Mucosa of descending colon (tissue), 3 donors: ENCODE measurements around the gene RBFOX2. TPM values are rescaled to one million over a fixed set of nuclear protein-coding genes. Genes with fewer than 3 reads are reported as not detected.
"Not testable (repeated sequence)": the region's sequence is repeated elsewhere in the genome, so short reads cannot be mapped to it uniquely, and the experiment has no call there.

ENCODE experiments used
- ATAC-seq: fragments of 200-7000 bp; cut with Tn5 transposase; one replicate; pipeline ENCODE4 v1.9.1; 2020; ENCODE audit warnings: mild to moderate bottlenecking, moderate library complexity
- DNase-seq, 3 donors: peaks; one replicate each; pipeline ENCODE4 v3.0.0-alpha.2; 2020
- H3K36me3 ChIP-seq: fragments of 200-600 bp; one replicate; pipeline ENCODE4 v1.8.0; 2021; ENCODE audit warnings: low read depth, mild to moderate bottlenecking
- H3K4me1 ChIP-seq: fragments of 200-600 bp; one replicate; pipeline ENCODE4 v1.8.0; 2021; ENCODE audit warnings: low read depth, mild to moderate bottlenecking
- H3K4me3 ChIP-seq: fragments of 200-600 bp; one replicate; pipeline ENCODE4 v1.8.0; 2021; ENCODE audit warnings: mild to moderate bottlenecking
- H3K9me3 ChIP-seq: fragments of 200-600 bp; one replicate; pipeline ENCODE4 v1.8.0; 2021; ENCODE audit warnings: mild to moderate bottlenecking
- CTCF ChIP-seq: fragments of 200-600 bp; IDR thresholded peaks from one replicate; pipeline ENCODE4 v1.8.0; 2022; ENCODE audit warnings: antibody characterized with exemption, mild to moderate bottlenecking
- intact Hi-C, 2 donors: fragments of 100-400 bp; cut with DNase I in 1 of 2; cut with micrococcal nuclease in 1 of 2; formaldehyde crosslinking; loops; one replicate each; pipeline versions ENCODE4 v1.11.0 to v1.11.1; 2022; cut with DNase I, micrococcal nuclease
- total RNA-seq, 3 donors: library from RNA; stranded (reverse); fragmentation: NEBNext Ultra II Directional in 2 of 3; extraction: Animal tissue kit (Norgen Biotek cat#: 25700) in 2 of 3; gene quantifications; one replicate each; pipeline versions ENCODE4 v1.2.1 to v1.2.4, GENCODE V29; 2021 to 2023
- donor health status: DM: no; HTN: no; CAD: no; lungs with moderate emphysema.
- donor health status: DM: no; HTN: no; CAD: no.
- donor health status: DM: no; HTN: yes; CAD: no.

The RBFOX2 gene
- total RNA-seq, 3 donors from 2014 or later = 46.0 to 141 (median 46.2) TPM

GRCh38 chr22:35740616-35741015 lies 288.0 kb downstream of the RBFOX2 start:
- no peaks in the 10 kb centered on the region for H3K9me3 ChIP-seq
- no peak overlapping the region for H3K4me3 ChIP-seq
- ATAC-seq = no peak
- no peaks in the 10 kb centered on the region for H3K4me1 ChIP-seq
- no peak for TF ChIP-seq CTCF
- intact Hi-C loops = no loop called here
- H3K36me3 ChIP-seq = no peaks in the 10 kb centered on the region
- no peak for DNase-seq

GRCh38 chr22:35739931-35740380 lies 288.7 kb downstream of the RBFOX2 start:
- ATAC-seq (no peak), DNase-seq (no peak)
- H3K36me3 ChIP-seq = no peaks in the 10 kb centered on the region
- no peak overlapping the region for H3K4me3 ChIP-seq
- TF ChIP-seq CTCF = no peak
- intact Hi-C loops = no loop called here
- no peaks in the 10 kb centered on the region for H3K9me3 ChIP-seq
- H3K4me1 ChIP-seq = no peaks in the 10 kb centered on the region

- H3K36me3 ChIP-seq = no peaks in the 10 kb centered on the region
- no peak overlapping the region for H3K4me3 ChIP-seq
- H3K9me3 ChIP-seq = no peaks in the 10 kb centered on the region
- intact Hi-C loops = no loop called here
- H3K4me1 ChIP-seq = no peaks in the 10 kb centered on the region
- no peak for TF ChIP-seq CTCF
- DNase-seq (no peak), ATAC-seq (peak; percentile 25)
Measured at GRCh38 chr22:35739076-35739930, 289.3 kb downstream of the RBFOX2 start.

GRCh38 chr22:35737886-35738285 lies 290.7 kb downstream of the RBFOX2 start:
- H3K36me3 ChIP-seq, H3K4me3 ChIP-seq, intact Hi-C loops, H3K4me1 ChIP-seq, ATAC-seq, DNase-seq, H3K9me3 ChIP-seq: not testable (repeated sequence)

GRCh38 chr22:35736701-35737100 lies 291.9 kb downstream of the RBFOX2 start:
- Histone ChIP-seq H3K4me3 (no peak overlapping the region), H3K36me3 (no peaks in the 10 kb centered on the region), H3K9me3 (no peaks in the 10 kb centered on the region), H3K4me1 (peaks cover 5% of the 10 kb centered on the region)
- intact Hi-C loops = no loop called here
- no peak for TF ChIP-seq CTCF
- no peak for DNase-seq
- ATAC-seq = no peak

GRCh38 chr22:35736166-35736565 lies 292.5 kb downstream of the RBFOX2 start:
- no peak overlapping the region for H3K4me3 ChIP-seq
- ATAC-seq (no peak), DNase-seq (no peak)
- TF ChIP-seq CTCF = no peak
- no peaks in the 10 kb centered on the region for H3K9me3 ChIP-seq
- intact Hi-C loops = no loop called here
- peaks cover 5% of the 10 kb centered on the region for H3K4me1 ChIP-seq
- H3K36me3 ChIP-seq = no peaks in the 10 kb centered on the region
